ENCODE results near the gene GSTA2.

DNA sequence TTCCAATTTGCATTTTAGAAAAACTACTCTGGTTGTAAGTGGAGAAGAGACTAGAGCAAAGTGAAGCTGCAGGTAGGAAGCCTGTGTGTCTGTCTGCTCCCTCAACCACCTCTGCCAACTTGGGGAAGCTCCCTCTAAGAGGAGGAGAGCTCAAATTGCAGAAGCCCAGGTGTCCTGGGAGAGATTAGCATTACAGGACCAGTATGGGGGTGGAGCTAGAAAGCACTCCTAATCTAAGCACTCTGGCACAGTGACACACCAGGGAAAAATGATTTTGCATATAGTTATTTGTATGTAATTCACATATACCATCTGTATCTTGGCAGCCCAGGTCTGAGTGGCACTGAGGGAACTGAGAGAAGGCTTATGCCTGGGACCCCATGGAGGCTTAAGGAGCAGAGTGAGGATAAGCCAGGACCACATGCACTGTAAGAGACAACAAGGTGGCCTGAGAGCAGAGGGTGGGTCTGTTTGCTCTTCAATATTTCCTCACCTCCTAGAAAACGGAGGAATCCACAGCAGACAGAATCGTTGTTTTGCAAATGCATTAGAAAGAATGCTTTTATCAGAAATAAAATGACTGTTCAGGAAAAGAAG, 13.6 kb downstream of the GSTA2 start:
- TF ChIP-seq HDGF (IDR thresholded peaks at IDR 0.05; ENCODE audit: borderline replicate concordance) (no peak), ELF4 (IDR thresholded peaks at IDR 0.05) (no peak)

Data from HEK293T (cell line).